HepG2 (cell line): ENCODE data around the gene FAF1. TPM values are rescaled to one million over a fixed set of nuclear protein-coding genes. Genes with fewer than 3 reads are reported as not detected.

Experiments
- ATF5 ChIP-seq: sonication (generic); formaldehyde crosslinking; IDR thresholded peaks from 2 replicates; pipeline ENCODE4 v1.4.0; 2020; ENCODE audit warnings: mild to moderate bottlenecking, low read depth, missing genetic modification reagents
- ESRRA ChIP-seq: sonication (generic); formaldehyde crosslinking; IDR thresholded peaks from 2 replicates; pipeline ENCODE4 v1.5.1; 2020; ENCODE audit warnings: mild to moderate bottlenecking, low read depth, missing genetic modification reagents
- HNRNPLL ChIP-seq: fragments of 200-400 bp; formaldehyde crosslinking; IDR thresholded peaks from 2 replicates; pipeline ENCODE4 v1.6.1; 2017; ENCODE audit warnings: mild to moderate bottlenecking, low read depth, low read length; ENCODE audit not compliant: poor library complexity, severe bottlenecking
- JUN ChIP-seq: sonication (generic); formaldehyde crosslinking; IDR thresholded peaks from 2 replicates; pipeline ENCODE4 v1.4.0; 2020; ENCODE audit warnings: mild to moderate bottlenecking, missing genetic modification reagents
- KMT2A ChIP-seq: sonication (generic); formaldehyde crosslinking; IDR thresholded peaks from 2 replicates; pipeline ENCODE4 v1.4.0; 2020; ENCODE audit warnings: missing genetic modification reagents
- NFAT5 ChIP-seq: sonication (generic); formaldehyde crosslinking; IDR thresholded peaks from 2 replicates; pipeline ENCODE4 v1.4.0; 2020; ENCODE audit warnings: missing genetic modification reagents
- NFE2 ChIP-seq: sonication (generic); formaldehyde crosslinking; IDR thresholded peaks from 2 replicates; pipeline ENCODE4 v1.4.0; 2020; ENCODE audit warnings: missing genetic modification reagents
- NFYB ChIP-seq: sonication (generic); formaldehyde crosslinking; IDR thresholded peaks from 2 replicates; pipeline ENCODE4 v1.4.0; 2020; ENCODE audit warnings: missing genetic modification reagents
- RXRB ChIP-seq: IDR thresholded peaks from 2 replicates; pipeline ENCODE4 v1.6.1; 2016; ENCODE audit warnings: borderline replicate concordance, missing genetic modification reagents, missing compliant biosample characterization
- SMARCC2 ChIP-seq: fragments of 450-650 bp; IDR thresholded peaks from 2 replicates; pipeline ENCODE4 v1.6.1; 2017; ENCODE audit warnings: antibody characterized with exemption, mild to moderate bottlenecking
- TEAD3 ChIP-seq: optimal IDR thresholded peaks from 2 replicates; pipeline ENCODE3; 2016; ENCODE audit warnings: borderline replicate concordance
- TRIM22 ChIP-seq: fragments of 450-650 bp; IDR thresholded peaks from 2 replicates; pipeline ENCODE4 v1.6.1; 2017
- ZBTB4 ChIP-seq: sonication (generic); formaldehyde crosslinking; IDR thresholded peaks from 2 replicates; pipeline ENCODE4 v1.4.0; 2020; ENCODE audit warnings: missing genetic modification reagents, mild to moderate bottlenecking, borderline replicate concordance
- ZFP1 ChIP-seq: IDR thresholded peaks from 2 replicates; pipeline ENCODE4 v1.6.1; 2016
- ZNF576 ChIP-seq: sonication (generic); formaldehyde crosslinking; IDR thresholded peaks from 2 replicates; pipeline ENCODE4 v1.4.0; 2020; ENCODE audit warnings: mild to moderate bottlenecking, missing genetic modification reagents
- ZNF749 ChIP-seq: sonication (generic); formaldehyde crosslinking; IDR thresholded peaks from 2 replicates; pipeline ENCODE4 v1.8.0; 2022; ENCODE audit warnings: mild to moderate bottlenecking, missing genetic modification reagents, moderate library complexity, borderline replicate concordance
- ZUFSP ChIP-seq: sonication (generic); formaldehyde crosslinking; IDR thresholded peaks from 2 replicates; pipeline ENCODE4 v1.9.0; 2021; ENCODE audit warnings: missing genetic modification reagents, mild to moderate bottlenecking, borderline replicate concordance
- polyA plus RNA-seq, 8 experiments: library from polyadenylated mRNA; depleted of rRNA in 3 of 8; stranded (reverse) in 7 of 8; unstranded in 1 of 8; fragments of >200 nt; fragmentation: Illumina TruSeq in 4 of 8; extraction: Trizol in 4 of 8; gene quantifications; 2 replicates each; pipeline versions ENCODE4 v1.2.1 to v1.2.3, GENCODE V29; 2011 to 2016; ENCODE audit warnings: low read depth in 4 of 8, missing spikeins in 1 of 8, mixed read lengths in 1 of 8; ENCODE audit not compliant: insufficient read depth in 1 of 8
- total RNA-seq, 5 experiments: library from RNA; depleted of rRNA; stranded (reverse); fragments of >200 nt; fragmentation: Illumina TruSeq; extraction: Trizol; gene quantifications; 2 replicates each; pipeline ENCODE4 v1.2.3, GENCODE V29; 2016; ENCODE audit warnings: low read depth in 1 of 5

FAF1 gene
- total and polyA plus RNA-seq, 2 of the 13 experiments (the other 11 are each of a cell fraction or from before 2014, with no cell fraction given) = 19.4 to 63.3 TPM

GRCh38 chr1:50978144-50978851 is 18.2 kb upstream of the FAF1 start (continued):
- TF ChIP-seq ZNF576 (CRISPR knock-in tag) = no peak
- TF ChIP-seq NFE2 (CRISPR knock-in tag) = no peak
- TF ChIP-seq ZBTB4 (CRISPR knock-in tag) = no peak
- no peak for TF ChIP-seq TRIM22
- TF ChIP-seq NFAT5 (CRISPR knock-in tag) = no peak
- TF ChIP-seq HNRNPLL = peak; percentile 96
- TF ChIP-seq TEAD3 (CRISPR knock-in tag) = peak; percentile 8
- no peak for TF ChIP-seq SMARCC2
- TF ChIP-seq ZNF749 = no peak
- TF ChIP-seq ZFP1 (CRISPR knock-in tag) = no peak
- TF ChIP-seq JUN (CRISPR knock-in tag) = no peak
- TF ChIP-seq NFYB (CRISPR knock-in tag) = no peak
- no peak for TF ChIP-seq ATF5 (CRISPR knock-in tag)
- no peak for TF ChIP-seq ESRRA (CRISPR knock-in tag)
- TF ChIP-seq KMT2A (CRISPR knock-in tag) = peak; percentile 21; the same call in 1 of the 2 replicates
- no peak for TF ChIP-seq ZUFSP (CRISPR knock-in tag)
- TF ChIP-seq RXRB (CRISPR knock-in tag) = no peak
